SU-DHL-6 (cell line): ENCODE measurements around the gene SPG7.

Source experiments
- H2AFZ ChIP-seq: fragments of 200-600 bp; sonication (generic); 2 replicates; pipeline ENCODE4 v1.6.1; 2014; ENCODE audit warnings: low read depth, mild to moderate bottlenecking, moderate library complexity, mixed read lengths, antibody characterized with exemption, low read length; ENCODE audit not compliant: severe bottlenecking
- H3F3A ChIP-seq: fragments of 200-600 bp; shearing (Covaris generic); 2 replicates; pipeline ENCODE4 v1.6.0; 2016; ENCODE audit warnings: antibody characterized with exemption, mild to moderate bottlenecking; ENCODE audit not compliant: insufficient read depth
- H3K27ac ChIP-seq: fragments of 200-600 bp; sonication (generic); 2 replicates; pipeline ENCODE4 v1.5.1; 2016; ENCODE audit warnings: low read depth, mild to moderate bottlenecking, low read length, moderate library complexity, mixed read lengths
- H3K27me3 ChIP-seq: fragments of 200-600 bp; sonication (generic), shearing (Covaris generic); 2 replicates; pipeline ENCODE4 v1.6.0; 2014; ENCODE audit warnings: mild to moderate bottlenecking, low read length
- H3K36me3 ChIP-seq: fragments of 200-600 bp; sonication (generic); 2 replicates; pipeline ENCODE4 v1.6.1; 2014; ENCODE audit warnings: mild to moderate bottlenecking, low read length, mixed read lengths
- H3K4me2 ChIP-seq: fragments of 300-600, 200-600 bp; shearing (Covaris generic), sonication (generic); 2 replicates; pipeline ENCODE4 v1.6.0; 2014; ENCODE audit warnings: low read length, low read depth, mild to moderate bottlenecking; ENCODE audit not compliant: poor library complexity, severe bottlenecking
- H3K4me3 ChIP-seq: fragments of 200-600 bp; sonication (generic); 2 replicates; pipeline ENCODE4 v1.5.1; 2014; ENCODE audit warnings: antibody characterized with exemption, low read length, mild to moderate bottlenecking, mixed read lengths; ENCODE audit not compliant: insufficient read depth, poor library complexity, severe bottlenecking
- H3K79me2 ChIP-seq: fragments of 200-600 bp; sonication (generic); 2 replicates; pipeline ENCODE4 v1.6.1; 2014; ENCODE audit warnings: mild to moderate bottlenecking, low read length, moderate library complexity; ENCODE audit not compliant: insufficient read depth
- H3K9ac ChIP-seq: fragments of 200-600 bp; sonication (generic); 2 replicates; pipeline ENCODE4 v1.7.0; 2014; ENCODE audit warnings: mild to moderate bottlenecking, low read length
- H3K9me2 ChIP-seq: fragments of 200-600 bp; sonication (generic); replicated peaks from 2 replicates; pipeline ENCODE4 v1.6.1; 2014; ENCODE audit warnings: low read length; ENCODE audit not compliant: insufficient read depth
- H3K9me3 ChIP-seq: fragments of 200-600 bp; sonication (generic); 2 replicates; pipeline ENCODE4 v1.6.1; 2014; ENCODE audit warnings: low read length, mixed read lengths; ENCODE audit not compliant: insufficient read depth
- H4K20me1 ChIP-seq: fragments of 200-600 bp; sonication (generic); 2 replicates; pipeline ENCODE4 v1.6.1; 2014; ENCODE audit warnings: low read depth, mild to moderate bottlenecking, antibody characterized with exemption, low read length, moderate library complexity, mixed read lengths
- CTCF ChIP-seq: fragments of 200-600 bp; sonication (generic); IDR thresholded peaks from one replicate; pipeline ENCODE4 v1.5.1; 2017; ENCODE audit warnings: antibody characterized with exemption, mild to moderate bottlenecking, low read length, moderate library complexity; ENCODE audit not compliant: insufficient read depth, poor library complexity, severe bottlenecking
- EZH2phosphoT487 ChIP-seq: fragments of 200-600 bp; sonication (generic), shearing (Covaris generic); conservative IDR thresholded peaks from 2 replicates; pipeline ENCODE4 v1.6.1; 2018; ENCODE audit warnings: mild to moderate bottlenecking, antibody characterized with exemption, low read length, moderate library complexity, mixed read lengths

SPG7 gene

GRCh38 chr16:89506791-89507191 lies 1.4 kb upstream of the SPG7 start:
- Histone ChIP-seq H3K9me2 (no peaks in the 10 kb centered on the region), H3K4me3 (no peak overlapping the region), H3K27me3 (no peaks in the 10 kb centered on the region), H3K79me2 (peaks cover 10% of the 10 kb centered on the region), H3K9me3 (no peaks in the 10 kb centered on the region), H2AFZ (no peak overlapping the region), H3K9ac (peak overlapping the region; percentile 85; the same call in 1 of the 2 replicates), H3K36me3 (no peaks in the 10 kb centered on the region), H4K20me1 (no peaks in the 10 kb centered on the region), H3K27ac (no peak overlapping the region), H3K4me2 (peak overlapping the region; percentile 64), H3F3A (peaks cover 21% of the 10 kb centered on the region)
- TF ChIP-seq EZH2phosphoT487 (no peak), CTCF (no peak)

GRCh38 chr16:89507214-89507833 lies 879 bp upstream of the SPG7 start:
- Histone ChIP-seq H3K4me3 (peak overlapping the region; percentile 70), H3K27ac (0 out of 2 replicates have a peak overlapping the region, but pooled peaks have one; percentile 52), H3K9me2 (no peaks in the 10 kb centered on the region), H3K4me2 (peak overlapping the region; percentile 64), H3F3A (peaks cover 21% of the 10 kb centered on the region), H3K9me3 (no peaks in the 10 kb centered on the region), H3K79me2 (peaks cover 10% of the 10 kb centered on the region), H3K36me3 (no peaks in the 10 kb centered on the region), H3K9ac (peak overlapping the region; percentile 85), H3K27me3 (no peaks in the 10 kb centered on the region), H2AFZ (peak overlapping the region; percentile 66), H4K20me1 (no peaks in the 10 kb centered on the region)
- TF ChIP-seq EZH2phosphoT487 = no peak
- TF ChIP-seq CTCF = no peak

GRCh38 chr16:89510526-89510925 lies 2.3 kb downstream of the SPG7 start:
- TF ChIP-seq CTCF = no peak
- no peak for TF ChIP-seq EZH2phosphoT487
- Histone ChIP-seq H3K79me2 (peaks cover 10% of the 10 kb centered on the region), H3K4me2 (no peak overlapping the region)

More at GRCh38 chr16:89510526-89510925, 2.3 kb downstream of the SPG7 start:
- Histone ChIP-seq H3K4me3 (no peak overlapping the region), H3K9ac (no peak overlapping the region), H3F3A (peaks cover 8% of the 10 kb centered on the region; the same call in 1 of the 2 replicates), H3K9me2 (no peaks in the 10 kb centered on the region), H3K27me3 (no peaks in the 10 kb centered on the region), H4K20me1 (no peaks in the 10 kb centered on the region), H3K36me3 (0 out of 2 replicates have a peak, but pooled peaks cover 2% of the 10 kb centered on the region), H2AFZ (no peak overlapping the region), H3K9me3 (no peaks in the 10 kb centered on the region), H3K27ac (no peak overlapping the region)
